Body of pancreas (tissue), 4 donors: ENCODE measurements around the gene EYA2.

ENCODE experiments used
- POLR2A ChIP-seq, 3 donors: fragments of 450-650 bp; IDR thresholded peaks; one replicate each; pipeline ENCODE4 v1.6.1; 2016; ENCODE audit warnings: antibody characterized with exemption in 3 of 3, mild to moderate bottlenecking in 2 of 3
- TF ChIP-seq, protein P1 (sequence below), 7 experiments: fragments of 450-650 bp in 4 of 7; fragments of 200-600 bp in 3 of 7; sonication (generic) in 3 of 7; IDR thresholded peaks; one replicate each; pipeline ENCODE4 v1.5.1; 2016 to 2019; ENCODE audit warnings: antibody characterized with exemption in 7 of 7

DNA sequence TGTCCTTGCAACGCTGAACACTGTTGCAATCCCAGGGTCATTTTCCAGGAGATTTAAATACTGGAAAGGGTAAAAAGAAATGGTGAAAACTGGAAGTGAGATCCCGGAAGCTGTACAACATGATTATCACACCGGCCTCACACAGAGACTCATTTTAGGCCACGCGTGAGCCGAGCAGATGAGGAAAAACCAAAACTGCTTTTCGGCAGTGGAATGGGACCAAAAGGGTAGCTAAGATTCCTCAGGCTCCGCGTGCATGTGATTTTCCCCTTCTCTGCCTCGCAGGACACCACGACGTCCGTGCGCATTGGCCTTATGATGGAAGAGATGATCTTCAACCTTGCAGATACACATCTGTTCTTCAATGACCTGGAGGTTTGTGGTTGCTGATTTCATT lies 248.1 kb downstream of the EYA2 start:
- TF ChIP-seq, protein P1, sequence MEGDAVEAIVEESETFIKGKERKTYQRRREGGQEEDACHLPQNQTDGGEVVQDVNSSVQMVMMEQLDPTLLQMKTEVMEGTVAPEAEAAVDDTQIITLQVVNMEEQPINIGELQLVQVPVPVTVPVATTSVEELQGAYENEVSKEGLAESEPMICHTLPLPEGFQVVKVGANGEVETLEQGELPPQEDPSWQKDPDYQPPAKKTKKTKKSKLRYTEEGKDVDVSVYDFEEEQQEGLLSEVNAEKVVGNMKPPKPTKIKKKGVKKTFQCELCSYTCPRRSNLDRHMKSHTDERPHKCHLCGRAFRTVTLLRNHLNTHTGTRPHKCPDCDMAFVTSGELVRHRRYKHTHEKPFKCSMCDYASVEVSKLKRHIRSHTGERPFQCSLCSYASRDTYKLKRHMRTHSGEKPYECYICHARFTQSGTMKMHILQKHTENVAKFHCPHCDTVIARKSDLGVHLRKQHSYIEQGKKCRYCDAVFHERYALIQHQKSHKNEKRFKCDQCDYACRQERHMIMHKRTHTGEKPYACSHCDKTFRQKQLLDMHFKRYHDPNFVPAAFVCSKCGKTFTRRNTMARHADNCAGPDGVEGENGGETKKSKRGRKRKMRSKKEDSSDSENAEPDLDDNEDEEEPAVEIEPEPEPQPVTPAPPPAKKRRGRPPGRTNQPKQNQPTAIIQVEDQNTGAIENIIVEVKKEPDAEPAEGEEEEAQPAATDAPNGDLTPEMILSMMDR (IDR thresholded peaks at IDR 0.05): no peak
- no peak for TF ChIP-seq POLR2A (IDR thresholded peaks at IDR 0.05)
